IMR-90 (cell line): ENCODE measurements around the gene RNF34.

Experiments
- BHLHE40 ChIP-seq: fragments of 150-350 bp; IDR thresholded peaks from 2 replicates; pipeline ENCODE4 v1.6.1; 2016; ENCODE audit warnings: mild to moderate bottlenecking, low read depth, low read length
- CEBPB ChIP-seq: IDR thresholded peaks from 2 replicates; pipeline ENCODE4 v1.6.1; 2012; ENCODE audit warnings: low read depth, low read length, improper control_type of control experiment
- MAFK ChIP-seq: IDR thresholded peaks from 2 replicates; pipeline ENCODE4 v1.6.1; 2012; ENCODE audit warnings: low read depth, low read length, improper control_type of control experiment
- MAZ ChIP-seq: IDR thresholded peaks from 2 replicates; pipeline ENCODE4 v1.6.1; 2012; ENCODE audit warnings: low read depth, mild to moderate bottlenecking, low read length, improper control_type of control experiment, moderate library complexity, borderline replicate concordance
- POLR2A ChIP-seq: IDR thresholded peaks from 2 replicates; pipeline ENCODE4 v1.6.1; 2012; ENCODE audit warnings: mild to moderate bottlenecking, low read depth, low read length
- RAD21 ChIP-seq: IDR thresholded peaks from 2 replicates; pipeline ENCODE4 v1.6.1; 2012; ENCODE audit warnings: low read length, improper control_type of control experiment
- RCOR1 ChIP-seq: IDR thresholded peaks from 2 replicates; pipeline ENCODE4 v1.6.1; 2012; ENCODE audit warnings: mild to moderate bottlenecking, low read length, improper control_type of control experiment; ENCODE audit not compliant: insufficient replicate concordance
- RFX5 ChIP-seq: IDR thresholded peaks from 2 replicates; pipeline ENCODE4 v1.8.0; 2012; ENCODE audit warnings: low read depth, mild to moderate bottlenecking, low read length, moderate library complexity
- TF ChIP-seq, protein P1 (sequence below): conservative IDR thresholded peaks from 2 replicates; pipeline ENCODE4 v1.5.1; 2012; ENCODE audit warnings: mild to moderate bottlenecking, low read depth, low read length, improper control_type of control experiment
- TF ChIP-seq, protein P2 (sequence below): fragments of 150-350 bp; IDR thresholded peaks from 2 replicates; pipeline ENCODE4 v1.6.1; 2016; ENCODE audit warnings: low read depth, mild to moderate bottlenecking, low read length, moderate library complexity, borderline replicate concordance

DNA sequence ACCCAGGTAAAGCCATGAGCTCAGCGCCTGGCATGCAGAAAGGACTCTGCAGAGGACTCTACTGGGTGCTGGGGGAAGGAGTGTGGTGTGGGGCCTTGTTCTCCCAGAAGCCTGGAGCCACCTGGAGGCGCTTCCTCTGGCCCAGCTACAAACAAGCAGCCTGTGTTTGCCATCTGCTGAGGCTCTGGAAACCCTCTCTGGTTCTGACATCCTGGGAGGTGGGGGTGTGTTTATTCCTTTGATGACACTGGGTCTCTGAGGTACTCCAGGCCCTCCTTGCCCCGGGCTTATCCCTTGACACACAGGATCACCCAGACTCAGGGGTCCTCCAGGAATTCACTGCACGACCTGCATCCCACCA lies 44.9 kb downstream of the RNF34 start:
- TF ChIP-seq, protein P1, sequence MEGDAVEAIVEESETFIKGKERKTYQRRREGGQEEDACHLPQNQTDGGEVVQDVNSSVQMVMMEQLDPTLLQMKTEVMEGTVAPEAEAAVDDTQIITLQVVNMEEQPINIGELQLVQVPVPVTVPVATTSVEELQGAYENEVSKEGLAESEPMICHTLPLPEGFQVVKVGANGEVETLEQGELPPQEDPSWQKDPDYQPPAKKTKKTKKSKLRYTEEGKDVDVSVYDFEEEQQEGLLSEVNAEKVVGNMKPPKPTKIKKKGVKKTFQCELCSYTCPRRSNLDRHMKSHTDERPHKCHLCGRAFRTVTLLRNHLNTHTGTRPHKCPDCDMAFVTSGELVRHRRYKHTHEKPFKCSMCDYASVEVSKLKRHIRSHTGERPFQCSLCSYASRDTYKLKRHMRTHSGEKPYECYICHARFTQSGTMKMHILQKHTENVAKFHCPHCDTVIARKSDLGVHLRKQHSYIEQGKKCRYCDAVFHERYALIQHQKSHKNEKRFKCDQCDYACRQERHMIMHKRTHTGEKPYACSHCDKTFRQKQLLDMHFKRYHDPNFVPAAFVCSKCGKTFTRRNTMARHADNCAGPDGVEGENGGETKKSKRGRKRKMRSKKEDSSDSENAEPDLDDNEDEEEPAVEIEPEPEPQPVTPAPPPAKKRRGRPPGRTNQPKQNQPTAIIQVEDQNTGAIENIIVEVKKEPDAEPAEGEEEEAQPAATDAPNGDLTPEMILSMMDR: no peak
- no peak for TF ChIP-seq MAFK
- TF ChIP-seq CEBPB: no peak
- no peak for TF ChIP-seq POLR2A
- no peak for TF ChIP-seq RCOR1
- TF ChIP-seq, protein P2, sequence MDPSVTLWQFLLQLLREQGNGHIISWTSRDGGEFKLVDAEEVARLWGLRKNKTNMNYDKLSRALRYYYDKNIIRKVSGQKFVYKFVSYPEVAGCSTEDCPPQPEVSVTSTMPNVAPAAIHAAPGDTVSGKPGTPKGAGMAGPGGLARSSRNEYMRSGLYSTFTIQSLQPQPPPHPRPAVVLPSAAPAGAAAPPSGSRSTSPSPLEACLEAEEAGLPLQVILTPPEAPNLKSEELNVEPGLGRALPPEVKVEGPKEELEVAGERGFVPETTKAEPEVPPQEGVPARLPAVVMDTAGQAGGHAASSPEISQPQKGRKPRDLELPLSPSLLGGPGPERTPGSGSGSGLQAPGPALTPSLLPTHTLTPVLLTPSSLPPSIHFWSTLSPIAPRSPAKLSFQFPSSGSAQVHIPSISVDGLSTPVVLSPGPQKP: no peak
- no peak for TF ChIP-seq MAZ
- TF ChIP-seq RFX5: no peak
- TF ChIP-seq BHLHE40: no peak
- TF ChIP-seq RAD21: no peak
